ENCODE data around the gene EFNA5.

GRCh38 chr5:107463731-107464130 is 207.0 kb downstream of the EFNA5 start:
- TF ChIP-seq, protein P1, sequence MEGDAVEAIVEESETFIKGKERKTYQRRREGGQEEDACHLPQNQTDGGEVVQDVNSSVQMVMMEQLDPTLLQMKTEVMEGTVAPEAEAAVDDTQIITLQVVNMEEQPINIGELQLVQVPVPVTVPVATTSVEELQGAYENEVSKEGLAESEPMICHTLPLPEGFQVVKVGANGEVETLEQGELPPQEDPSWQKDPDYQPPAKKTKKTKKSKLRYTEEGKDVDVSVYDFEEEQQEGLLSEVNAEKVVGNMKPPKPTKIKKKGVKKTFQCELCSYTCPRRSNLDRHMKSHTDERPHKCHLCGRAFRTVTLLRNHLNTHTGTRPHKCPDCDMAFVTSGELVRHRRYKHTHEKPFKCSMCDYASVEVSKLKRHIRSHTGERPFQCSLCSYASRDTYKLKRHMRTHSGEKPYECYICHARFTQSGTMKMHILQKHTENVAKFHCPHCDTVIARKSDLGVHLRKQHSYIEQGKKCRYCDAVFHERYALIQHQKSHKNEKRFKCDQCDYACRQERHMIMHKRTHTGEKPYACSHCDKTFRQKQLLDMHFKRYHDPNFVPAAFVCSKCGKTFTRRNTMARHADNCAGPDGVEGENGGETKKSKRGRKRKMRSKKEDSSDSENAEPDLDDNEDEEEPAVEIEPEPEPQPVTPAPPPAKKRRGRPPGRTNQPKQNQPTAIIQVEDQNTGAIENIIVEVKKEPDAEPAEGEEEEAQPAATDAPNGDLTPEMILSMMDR (IDR thresholded peaks at IDR 0.05): no peak
- no peak for TF ChIP-seq FOSL2 (IDR thresholded peaks at IDR 0.05; ENCODE audit: borderline replicate concordance, low read depth)
- TF ChIP-seq TEAD4 (IDR thresholded peaks at IDR 0.05; ENCODE audit: borderline replicate concordance, insufficient read depth): no peak
- no peak for TF ChIP-seq CHD2 (IDR thresholded peaks at IDR 0.05; ENCODE audit: low read length, partially characterized antibody)
- no peak for TF ChIP-seq YY1 (IDR thresholded peaks at IDR 0.05; ENCODE audit: low read depth)
- TF ChIP-seq NFIC (IDR thresholded peaks at IDR 0.05; ENCODE audit: borderline replicate concordance): no peak

Data from SK-N-SH (cell line).